HG02938 (cell line): Measurements from ENCODE around the gene DYTN.

ENCODE experiments used
- ATAC-seq: cut with Tn5 transposase; IDR thresholded peaks from one replicate; pipeline ENCODE4 v1.9.1; 2021; ENCODE audit warnings: mild to moderate bottlenecking, moderate library complexity; ENCODE audit not compliant: unreplicated experiment

DYTN gene

GRCh38 chr2:206701952-206702605 is 16.1 kb downstream of the DYTN start:
- ATAC-seq = no peak

- no peak for ATAC-seq
Measured at GRCh38 chr2:206700156-206700555, 18.0 kb downstream of the DYTN start.

- ATAC-seq = no peak
Measured at GRCh38 chr2:206698811-206699210, 19.4 kb downstream of the DYTN start.

DNA sequence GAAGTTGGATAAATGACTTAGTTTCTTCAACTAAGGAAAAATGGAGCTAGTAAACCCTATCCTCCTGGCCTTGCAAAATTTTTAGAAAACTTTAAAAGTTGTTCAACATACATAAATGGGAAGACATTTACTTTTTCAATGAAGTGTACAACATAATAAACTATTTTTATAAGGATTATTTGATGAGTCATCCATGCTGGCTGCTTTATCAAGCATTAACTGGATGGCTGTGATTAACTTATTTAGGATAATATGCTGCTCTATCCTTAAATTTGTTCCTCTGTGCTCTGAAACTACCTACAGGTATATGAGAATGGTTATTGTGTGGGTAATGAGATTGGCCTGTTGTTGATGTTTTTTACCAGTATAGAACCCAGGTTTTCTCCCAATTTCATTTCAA is 21.3 kb downstream of the DYTN start:
- ATAC-seq = no peak

GRCh38 chr2:206693399-206694137 is 24.6 kb downstream of the DYTN start:
- ATAC-seq = peak; percentile 61

- no peak for ATAC-seq
Measured at GRCh38 chr2:206692971-206693370, 25.2 kb downstream of the DYTN start.

DNA sequence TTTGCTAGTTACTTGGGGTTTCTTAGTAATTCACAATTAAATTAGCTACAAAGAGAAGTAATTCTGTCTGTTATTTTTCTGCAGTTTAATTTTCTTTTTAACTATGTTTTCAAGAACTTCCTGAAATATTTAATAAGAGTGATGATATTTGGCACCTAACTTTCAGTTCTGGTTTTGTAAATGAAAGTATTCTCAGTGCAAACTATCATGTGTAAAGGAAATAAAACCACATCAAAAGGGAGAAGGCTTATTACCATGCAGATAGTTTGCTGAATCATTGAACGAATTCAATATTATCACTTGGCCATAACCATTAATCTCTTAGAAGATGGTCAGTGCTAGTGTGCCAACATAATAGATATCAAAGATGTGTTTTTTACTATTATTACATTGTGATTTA is 29.2 kb downstream of the DYTN start:
- ATAC-seq = no peak

DNA sequence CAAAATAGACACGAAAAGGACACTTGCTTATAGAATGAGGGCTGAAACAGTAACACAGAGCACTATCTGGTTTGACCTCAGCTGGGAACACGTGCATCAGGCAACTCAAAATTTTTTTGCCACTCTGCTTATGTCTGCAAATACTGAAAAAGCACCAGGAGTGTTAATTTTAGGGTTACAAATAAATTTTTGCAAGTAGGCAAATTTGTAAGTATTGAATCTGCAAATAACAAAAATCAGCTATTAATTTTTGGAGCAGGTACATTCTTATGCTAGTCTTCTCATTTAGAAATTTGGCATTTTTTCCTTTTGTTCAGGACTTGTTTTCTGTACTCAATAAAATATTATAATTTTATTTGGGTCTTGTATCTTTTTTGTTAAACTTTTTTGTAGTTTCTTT is 29.7 kb downstream of the DYTN start:
- no peak for ATAC-seq

- no peak for ATAC-seq
Measured at GRCh38 chr2:206683546-206683945, 34.6 kb downstream of the DYTN start.

DNA sequence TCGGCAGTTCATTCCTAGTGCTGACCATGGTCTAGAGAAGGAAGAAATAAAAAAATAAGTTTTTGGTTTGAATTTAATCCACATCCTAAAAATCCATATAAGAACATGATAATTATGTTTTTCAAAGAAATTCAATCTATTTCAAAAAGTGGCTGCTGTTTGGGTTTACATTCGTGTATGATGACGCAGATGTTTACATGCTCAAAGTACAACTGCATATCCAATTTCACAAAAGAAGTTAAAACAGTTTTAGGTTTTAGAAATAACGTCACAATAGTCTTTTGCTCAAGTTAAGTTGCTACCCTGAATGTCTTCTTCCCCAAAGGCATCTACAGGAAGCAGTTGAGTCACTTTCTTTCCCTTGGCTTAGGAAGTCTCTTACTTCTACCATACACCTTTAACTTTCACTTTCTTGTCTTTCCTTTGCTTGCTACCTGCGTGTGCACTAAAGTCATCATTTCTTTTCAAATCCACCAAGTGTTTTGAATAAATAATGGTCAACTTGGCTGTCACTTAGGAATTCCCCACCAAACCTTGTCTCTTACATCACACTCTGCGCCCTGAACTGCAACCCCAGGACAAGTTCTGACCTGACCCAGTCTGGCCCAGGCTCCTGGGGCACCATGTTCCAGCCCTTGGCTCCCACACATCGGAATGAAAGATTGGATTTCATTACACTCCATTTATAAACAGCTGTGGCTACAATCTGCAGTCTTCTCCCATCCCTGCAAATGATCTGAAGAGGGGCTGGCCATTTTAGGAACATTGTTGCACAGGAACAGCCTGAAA is 47.5 kb downstream of the DYTN start:
- no peak for ATAC-seq

DNA sequence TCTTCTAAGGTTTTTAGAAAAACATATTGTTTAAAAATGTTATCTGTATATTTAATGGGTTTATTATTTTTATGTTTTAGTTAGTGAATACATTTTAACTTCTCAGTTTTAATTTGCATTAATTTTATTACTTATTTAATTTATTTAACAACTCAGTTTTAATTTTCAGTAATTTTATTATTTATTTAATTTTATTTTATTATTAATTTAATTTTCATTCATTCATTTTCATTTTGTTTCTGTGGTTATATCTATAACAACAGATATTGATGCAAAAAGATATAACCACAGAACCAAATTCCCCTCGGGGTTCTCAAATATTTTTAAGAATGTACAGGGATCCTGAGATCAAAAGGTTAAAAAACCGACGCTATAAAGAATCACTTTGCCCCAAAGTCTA is 52.9 kb downstream of the DYTN start:
- no peak for ATAC-seq

- ATAC-seq = no peak
Measured at GRCh38 chr2:206657087-206657486, 61.1 kb downstream of the DYTN start.

DNA sequence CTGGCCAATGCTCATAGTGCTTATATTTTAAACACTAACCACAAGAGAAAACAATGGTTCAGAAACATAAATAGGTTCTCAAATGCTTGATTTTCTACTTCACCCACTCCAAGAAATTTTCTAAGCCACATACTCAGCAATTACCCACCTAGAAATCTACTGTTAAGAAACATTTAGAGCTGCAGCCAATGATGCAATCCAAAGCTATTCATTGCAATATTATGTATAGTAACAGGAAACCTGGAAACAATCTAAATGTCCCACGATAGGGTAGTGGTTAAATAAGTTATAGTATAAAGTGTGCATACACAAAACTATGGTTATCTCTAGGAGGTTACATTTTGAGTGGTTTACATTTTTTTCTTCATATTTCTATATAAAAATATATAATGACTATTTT is 70.2 kb downstream of the DYTN start:
- ATAC-seq = no peak

DNA sequence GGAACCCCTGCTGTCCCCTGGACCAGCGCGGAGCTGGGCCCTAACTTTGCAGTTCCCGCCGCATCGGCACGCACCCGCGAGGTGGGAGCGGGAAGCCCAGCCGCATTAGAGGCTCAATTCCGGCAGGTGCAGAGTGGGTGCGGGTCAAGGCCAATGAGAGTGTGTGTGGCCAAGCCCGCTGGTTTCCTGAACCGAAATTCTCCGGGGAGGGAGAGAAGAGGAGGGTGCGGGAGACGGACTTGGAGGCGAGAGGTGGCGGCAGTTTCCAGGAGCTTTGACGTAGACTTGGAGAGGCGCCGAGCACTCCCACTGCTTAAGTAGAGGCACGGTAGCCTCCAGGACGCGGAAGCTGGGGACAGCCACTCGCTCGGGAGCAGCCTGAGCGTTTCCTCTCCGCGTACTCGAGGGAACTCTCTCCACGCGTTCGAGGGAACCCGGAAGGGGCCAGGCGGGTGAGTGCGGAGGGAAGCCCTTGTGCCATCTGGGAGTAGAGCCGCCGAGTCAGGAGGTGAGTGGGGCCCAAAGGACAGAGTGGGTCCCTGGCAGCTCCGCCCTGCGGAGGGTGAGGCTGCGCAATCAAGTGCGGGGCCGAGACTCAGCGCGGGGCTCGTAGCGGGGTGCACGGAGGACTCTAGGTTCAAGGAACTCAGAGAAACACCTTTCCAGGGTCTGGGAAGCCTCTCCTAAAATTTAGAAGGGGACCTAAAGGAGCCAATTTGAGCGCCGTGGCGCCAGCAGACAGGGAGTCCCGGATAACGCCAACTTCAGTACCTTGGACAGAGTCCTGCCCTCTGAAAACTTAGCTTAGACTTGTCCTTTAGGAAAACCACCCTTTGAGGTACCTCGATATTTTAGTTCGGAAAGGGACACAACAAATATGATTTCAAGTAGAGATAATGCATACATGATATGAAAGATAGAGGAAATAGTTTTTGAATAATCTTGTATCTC is 75.8 kb downstream of the DYTN start, which contains the start of gene FAM237A:
FAM237A (plus strand) TSS at position 413 of the 951 bp plus-strand sequence. CDS start 1,750 bp downstream, outside the sequence.
- no peak for ATAC-seq

DNA sequence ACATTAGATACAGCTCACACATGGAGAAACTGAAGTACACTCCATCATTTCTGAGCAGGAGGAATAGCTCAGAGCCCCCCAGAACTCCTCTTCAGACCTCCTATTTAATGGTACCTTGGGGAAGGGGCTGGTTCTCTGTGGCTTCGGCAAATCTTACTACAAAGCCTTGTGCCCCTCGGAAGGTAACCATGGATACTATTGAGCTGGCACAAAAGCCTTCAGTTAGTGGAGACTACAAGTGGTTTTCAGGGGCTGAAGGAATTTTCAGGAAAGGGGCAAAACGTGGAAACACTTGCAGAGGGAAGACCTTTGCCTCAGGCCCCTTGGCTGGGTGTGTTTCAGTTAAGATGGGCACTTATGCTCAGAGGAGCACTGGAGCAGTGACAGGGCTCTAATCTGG is 77.0 kb downstream of the DYTN start:
- ATAC-seq = no peak

DNA sequence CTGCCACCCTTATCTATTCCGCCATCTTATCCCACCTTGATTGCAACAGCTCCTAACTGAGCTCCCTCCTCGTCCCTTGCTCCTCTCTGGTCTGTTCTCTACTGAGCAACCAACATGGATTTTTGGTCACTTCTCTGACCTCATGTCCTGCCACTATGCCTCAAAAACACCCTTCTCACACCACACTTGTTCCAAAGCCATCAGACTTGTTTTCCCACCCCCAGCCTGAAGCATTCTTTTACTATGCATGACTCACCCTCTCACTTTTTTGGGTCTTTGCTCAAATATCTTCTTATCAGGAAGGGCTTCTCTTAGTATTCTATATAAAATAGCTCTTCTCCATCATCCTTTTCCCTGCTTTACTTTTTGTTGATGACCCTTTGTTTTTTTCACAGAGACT is 78.6 kb downstream of the DYTN start:
- no peak for ATAC-seq

DNA sequence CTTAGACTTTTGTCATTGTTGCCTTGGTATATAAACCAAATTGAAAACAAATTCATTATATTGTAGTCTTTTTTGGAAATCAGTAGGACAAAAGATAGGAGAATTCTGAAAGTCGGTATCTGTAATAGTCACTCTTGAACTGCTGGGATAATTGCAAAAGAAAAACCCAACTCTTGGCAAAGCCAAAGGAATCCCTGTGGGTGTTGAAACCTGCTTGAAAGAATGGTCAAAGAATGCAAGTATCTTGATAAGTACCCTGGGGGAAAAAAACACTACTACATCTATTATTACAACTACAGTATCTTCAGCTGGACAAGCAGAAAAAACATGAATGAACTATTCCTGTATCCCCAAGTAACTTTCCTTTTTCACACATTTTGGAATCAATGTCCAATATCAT is 83.2 kb downstream of the DYTN start:
- ATAC-seq = no peak

DNA sequence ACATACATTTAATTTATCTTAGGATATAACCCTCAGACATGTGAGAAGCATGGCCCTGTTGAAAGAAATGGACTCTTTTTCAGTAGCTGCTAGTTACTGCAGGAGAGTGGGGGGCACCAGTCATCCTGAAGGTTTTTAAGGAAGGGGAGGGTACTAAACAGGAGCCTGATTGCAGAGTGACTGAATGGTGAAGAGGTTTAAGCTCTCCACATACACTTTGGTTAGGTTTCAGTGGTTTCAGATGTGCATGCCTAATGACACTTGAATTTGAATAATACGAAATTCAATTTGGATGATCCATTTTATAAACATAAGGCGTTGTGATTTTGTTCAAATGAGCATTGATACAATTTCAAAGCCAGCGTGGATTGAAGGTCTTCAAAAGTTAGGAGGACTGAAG is 86.9 kb downstream of the DYTN start:
- ATAC-seq = no peak

- ATAC-seq = no peak
Measured at GRCh38 chr2:206627632-206628031, 90.6 kb downstream of the DYTN start.

DNA sequence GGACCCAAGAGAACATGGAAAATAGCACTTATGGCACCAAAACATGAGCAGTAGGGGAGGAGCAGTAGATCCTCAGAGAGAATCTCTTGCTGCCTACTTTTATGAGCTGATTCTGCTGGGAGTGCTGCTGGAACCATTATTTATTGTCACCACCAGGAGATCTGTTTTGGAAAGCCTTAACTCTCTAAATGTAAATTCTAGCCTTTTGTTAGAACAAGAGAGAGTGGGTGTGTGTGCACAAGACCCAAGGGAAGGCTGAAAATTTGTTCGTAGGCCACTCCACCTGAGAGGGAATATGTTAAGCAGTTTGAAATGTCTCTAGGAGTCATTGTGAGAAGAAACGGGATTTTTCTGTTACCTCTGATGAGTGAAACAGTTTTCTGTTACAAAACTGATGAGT is 92.1 kb downstream of the DYTN start:
- ATAC-seq = no peak

DNA sequence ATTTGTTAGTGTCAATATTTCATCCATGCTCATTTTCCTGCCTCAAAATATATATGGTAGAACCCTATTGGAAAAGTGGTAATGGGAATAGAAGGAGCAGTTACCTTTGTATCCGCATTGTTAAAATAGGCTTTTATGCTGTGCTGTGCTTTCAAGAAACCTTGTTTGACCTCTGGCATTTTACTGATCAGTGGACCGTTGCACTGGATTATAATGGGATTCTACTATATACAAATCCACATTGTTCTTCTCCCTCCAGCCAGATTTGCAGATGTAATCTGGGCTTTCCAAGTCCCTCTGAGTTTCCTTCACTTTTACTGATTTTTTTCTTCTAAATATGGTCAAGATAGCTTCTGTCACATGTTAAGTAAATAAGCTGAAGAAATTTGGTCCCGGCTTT is 99.2 kb downstream of the DYTN start:
- no peak for ATAC-seq
